Lower leg skin (tissue), 3 donors: Measurements from ENCODE around the gene UBE2B.

ENCODE experiments used
- CTCF ChIP-seq, 3 donors: fragments of 450-650 bp; IDR thresholded peaks; one replicate each; pipeline ENCODE4 v1.5.1; 2016; ENCODE audit warnings: antibody characterized with exemption in 3 of 3, mild to moderate bottlenecking in 3 of 3, moderate library complexity in 2 of 3
- POLR2A ChIP-seq, 2 donors: fragments of 450-650 bp; IDR thresholded peaks; one replicate each; pipeline ENCODE4 v1.6.1; 2016 to 2017; ENCODE audit warnings: antibody characterized with exemption in 2 of 2, mild to moderate bottlenecking in 1 of 2, moderate library complexity in 1 of 2

DNA sequence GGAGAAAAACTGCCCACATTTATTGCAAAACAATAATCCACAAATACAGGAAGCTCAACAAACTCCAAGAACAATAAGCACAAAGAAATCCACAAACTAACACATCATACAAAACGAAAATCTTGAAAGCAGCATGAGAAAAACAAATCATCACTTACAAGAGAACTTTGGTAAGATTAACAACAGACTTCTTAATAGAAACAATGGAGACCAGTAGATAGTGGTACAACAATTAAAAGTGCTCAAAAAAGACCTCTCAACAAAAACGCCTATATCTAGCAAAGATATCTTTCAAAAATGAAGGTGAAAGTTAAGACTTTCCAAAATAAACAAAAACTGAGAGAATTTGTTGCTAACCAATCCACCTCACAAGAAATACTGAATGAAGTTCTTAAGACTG lies 42.8 kb upstream of the UBE2B start:
- TF ChIP-seq CTCF (IDR thresholded peaks at IDR 0.05) (no peak), POLR2A (IDR thresholded peaks at IDR 0.05) (no peak)
